Lung (tissue), 12 donors: ENCODE measurements around the gene TEX29. TPM values are rescaled to one million over a fixed set of nuclear protein-coding genes. Genes with fewer than 3 reads are reported as not detected.

Experiments used
- ATAC-seq: fragments of 200-7000 bp; cut with Tn5 transposase; one replicate; pipeline ENCODE4 v1.9.1; 2020; ENCODE audit warnings: moderate number of reproducible peaks; ENCODE audit not compliant: insufficient read depth, low FRiP score
- DNase-seq, 3 donors: peaks; one replicate each; pipeline ENCODE4 v3.0.0-alpha.2; 2013 to 2017
- H3K27ac ChIP-seq, 2 donors: one replicate each; pipeline ENCODE4 v1.5.1; 2013; ENCODE audit warnings: mild to moderate bottlenecking in 2 of 2, moderate library complexity in 2 of 2, control low read depth in 1 of 2, inconsistent platforms in 1 of 2, low read depth in 1 of 2, low read length in 1 of 2
- H3K27me3 ChIP-seq, 3 donors: one replicate each; pipeline ENCODE4 v1.5.1; 2013; ENCODE audit warnings: low read length in 2 of 3; ENCODE audit not compliant: control insufficient read depth in 3 of 3, insufficient read depth in 3 of 3
- H3K36me3 ChIP-seq, 4 donors: one replicate each; pipeline ENCODE4 v1.5.1; 2013; ENCODE audit warnings: low read length in 4 of 4, mild to moderate bottlenecking in 1 of 4, moderate library complexity in 1 of 4; ENCODE audit not compliant: control insufficient read depth in 4 of 4, insufficient read depth in 4 of 4
- H3K4me1 ChIP-seq, 5 donors: one replicate each; pipeline ENCODE4 v1.5.1; 2013; ENCODE audit warnings: low read length in 5 of 5, mild to moderate bottlenecking in 2 of 5, moderate library complexity in 1 of 5; ENCODE audit not compliant: control insufficient read depth in 5 of 5, insufficient read depth in 5 of 5
- H3K4me3 ChIP-seq: one replicate; pipeline ENCODE4 v1.5.1; 2013; ENCODE audit warnings: mild to moderate bottlenecking, control low read depth, moderate library complexity
- H3K9ac ChIP-seq, 2 donors: one replicate each; pipeline ENCODE4 v1.5.1; 2013; ENCODE audit warnings: low read length in 2 of 2, control low read depth in 1 of 2; ENCODE audit not compliant: insufficient read depth in 1 of 2
- H3K9me3 ChIP-seq, 4 donors: one replicate each; pipeline ENCODE4 v1.5.1; 2013; ENCODE audit warnings: low read length in 3 of 4, mild to moderate bottlenecking in 1 of 4, moderate library complexity in 1 of 4; ENCODE audit not compliant: control insufficient read depth in 4 of 4, insufficient read depth in 3 of 4
- WGBS, 2 donors: extraction: QIAGEN DNeasy Blood & Tissue Kit; methylation state at CpG; one replicate each; pipeline ENCODE4 v1.1.7; 2013; 5-methylcytosine and 5-hydroxymethylcytosine counted together
- polyA plus RNA-seq, 2 donors: library from polyadenylated mRNA; stranded (reverse); fragments of 200-250 nt; gene quantifications; one replicate each; pipeline ENCODE4 v1.2.1, GENCODE V29; 2013
- total RNA-seq, 2 donors: library from RNA; depleted of rRNA in 1 of 2; stranded (reverse); fragments of >200 nt in 1 of 2; gene quantifications; one replicate each; pipeline ENCODE4 v1.2.1, GENCODE V29; 2014 to 2021
- TF ChIP-seq, protein P1 (sequence below): IDR thresholded peaks from 2 replicates; pipeline ENCODE4 v1.5.1; 2012; ENCODE audit warnings: mild to moderate bottlenecking; ENCODE audit errors: control extremely low read depth, extremely low read depth
- donor health status: control.
- donor health status: control.
- donor health status: Bipolar disorder and iron deficiency.
- donor health status: healthy.
- donor health status: DM: yes; HTN: yes; CAD: no.

The TEX29 gene
- total and polyA plus RNA-seq, 4 donors, result 0.19 to 0.79 (median 0.25) TPM; not detected in 1

DNA sequence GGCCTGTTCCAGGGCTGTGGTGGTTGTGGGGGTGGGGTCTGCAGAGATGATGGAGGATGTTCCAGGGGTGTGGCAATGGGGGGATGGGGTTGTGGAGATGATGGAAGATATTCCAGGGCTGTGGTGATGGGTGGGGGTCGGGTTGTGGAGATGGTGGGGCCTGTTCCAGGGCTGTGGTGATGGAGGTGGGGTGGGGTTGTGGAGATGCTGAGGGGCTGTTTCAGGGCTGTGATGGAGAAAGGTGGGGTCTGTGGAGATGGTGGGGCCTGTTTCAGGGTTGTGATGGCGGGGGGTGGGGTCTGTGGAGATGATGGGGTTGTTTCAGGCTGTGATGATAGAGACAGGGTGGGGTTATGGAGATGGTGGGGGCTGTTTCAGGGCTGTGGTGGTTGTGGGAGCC lies 62.0 kb downstream of the TEX29 start:
- Histone ChIP-seq H3K4me1 (no peaks in the 10 kb centered on the region), H3K9me3 (peaks cover 0 to 9% (median 0%) of the 10 kb centered on the region in 4 donors), H3K27ac (no peak overlapping the region), H3K27me3 (peaks cover 0 to 4% (median 0%) of the 10 kb centered on the region in 3 donors), H3K9ac (no peak overlapping the region), H3K36me3 (no peaks in the 10 kb centered on the region), H3K4me3 (no peak overlapping the region)
- ATAC-seq, result no peak
- WGBS, 2 donors, result 34 to 45% methylated on average over 2 of the region's 2 CpGs
- TF ChIP-seq, protein P1, sequence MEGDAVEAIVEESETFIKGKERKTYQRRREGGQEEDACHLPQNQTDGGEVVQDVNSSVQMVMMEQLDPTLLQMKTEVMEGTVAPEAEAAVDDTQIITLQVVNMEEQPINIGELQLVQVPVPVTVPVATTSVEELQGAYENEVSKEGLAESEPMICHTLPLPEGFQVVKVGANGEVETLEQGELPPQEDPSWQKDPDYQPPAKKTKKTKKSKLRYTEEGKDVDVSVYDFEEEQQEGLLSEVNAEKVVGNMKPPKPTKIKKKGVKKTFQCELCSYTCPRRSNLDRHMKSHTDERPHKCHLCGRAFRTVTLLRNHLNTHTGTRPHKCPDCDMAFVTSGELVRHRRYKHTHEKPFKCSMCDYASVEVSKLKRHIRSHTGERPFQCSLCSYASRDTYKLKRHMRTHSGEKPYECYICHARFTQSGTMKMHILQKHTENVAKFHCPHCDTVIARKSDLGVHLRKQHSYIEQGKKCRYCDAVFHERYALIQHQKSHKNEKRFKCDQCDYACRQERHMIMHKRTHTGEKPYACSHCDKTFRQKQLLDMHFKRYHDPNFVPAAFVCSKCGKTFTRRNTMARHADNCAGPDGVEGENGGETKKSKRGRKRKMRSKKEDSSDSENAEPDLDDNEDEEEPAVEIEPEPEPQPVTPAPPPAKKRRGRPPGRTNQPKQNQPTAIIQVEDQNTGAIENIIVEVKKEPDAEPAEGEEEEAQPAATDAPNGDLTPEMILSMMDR, result no peak
- DNase-seq, result no peak

DNA sequence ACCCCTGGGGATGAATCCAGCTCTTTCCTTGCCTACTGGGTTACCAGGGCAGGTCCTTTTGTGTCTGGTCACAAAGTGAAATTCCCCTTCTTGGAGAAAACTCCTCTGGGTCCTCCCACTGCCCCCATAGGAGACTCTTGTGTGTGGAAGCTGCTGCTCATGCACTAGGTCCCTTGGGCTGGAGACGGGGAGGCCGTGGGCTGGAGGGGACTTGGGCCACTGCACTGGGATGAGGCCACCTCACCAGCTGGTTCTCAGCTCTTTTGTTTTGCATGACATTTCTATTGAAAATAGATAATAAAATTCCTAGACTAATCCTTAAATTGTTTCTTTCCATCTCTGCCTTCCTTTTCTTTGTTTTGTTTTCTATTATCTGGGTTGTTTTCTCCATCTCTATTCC lies 62.4 kb downstream of the TEX29 start:
- ATAC-seq, result no peak
- H3K27me3 ChIP-seq, result peaks cover 0 to 4% (median 0%) of the 10 kb centered on the region in 3 donors
- peaks cover 0 to 9% (median 0%) of the 10 kb centered on the region in 4 donors for H3K9me3 ChIP-seq
- no peak overlapping the region for H3K9ac ChIP-seq
- 44% methylated on average over 2 of the region's 2 CpGs for WGBS, 2 donors
- no peak overlapping the region for H3K27ac ChIP-seq
- DNase-seq, result no peak
- H3K36me3 ChIP-seq, result no peaks in the 10 kb centered on the region
- no peak overlapping the region for H3K4me3 ChIP-seq
- TF ChIP-seq, protein P1, result no peak
- H3K4me1 ChIP-seq, result no peaks in the 10 kb centered on the region

DNA sequence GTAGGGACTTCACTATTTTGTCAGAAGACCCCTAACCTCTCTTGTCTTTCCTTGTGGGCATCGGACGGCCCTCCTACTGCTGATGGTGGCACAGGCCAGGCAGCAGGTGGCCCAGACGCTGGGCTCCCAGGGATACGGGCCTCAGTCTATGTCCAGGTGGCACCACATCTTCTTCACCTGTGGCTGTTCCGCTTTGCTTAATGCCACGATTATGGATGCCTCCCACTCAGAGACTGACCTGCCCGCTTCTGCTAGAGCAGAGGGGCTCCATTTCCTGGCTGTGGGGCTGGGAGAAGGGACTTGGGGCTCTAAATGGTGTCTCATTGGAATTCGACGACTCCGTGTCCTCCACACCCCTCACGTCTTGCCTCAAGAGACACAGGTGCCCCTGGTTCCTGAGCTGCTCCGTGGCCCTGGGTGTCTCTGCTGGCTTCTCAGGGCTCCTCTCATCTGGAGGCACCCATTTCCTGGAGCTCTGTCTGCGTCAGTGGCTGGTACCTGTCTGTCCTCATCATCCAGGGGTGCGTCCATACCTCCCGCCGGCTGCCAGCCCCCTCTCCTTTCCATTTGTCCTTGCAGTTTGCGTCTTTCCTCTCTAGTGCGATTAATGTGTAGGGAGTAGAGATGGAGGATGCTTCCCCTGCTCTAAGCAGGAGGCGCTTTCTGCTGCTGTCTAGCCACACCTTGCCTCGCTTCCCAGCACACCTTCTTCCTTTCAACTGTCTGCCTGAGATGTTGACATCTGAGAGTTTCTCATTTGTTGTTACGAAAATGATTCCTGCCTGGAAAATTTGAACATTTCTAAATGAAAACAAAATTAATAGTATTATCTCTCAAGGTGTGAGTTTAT lies 63.4 kb downstream of the TEX29 start:
- no peak overlapping the region for H3K9ac ChIP-seq
- H3K27me3 ChIP-seq, result peaks cover 0 to 4% (median 0%) of the 10 kb centered on the region in 3 donors
- 72 to 75% methylated on average over 21 of the region's 21 CpGs for WGBS, 2 donors
- peaks cover 0 to 9% (median 0%) of the 10 kb centered on the region in 4 donors for H3K9me3 ChIP-seq
- no peak for DNase-seq
- H3K4me3 ChIP-seq, result no peak overlapping the region
- no peak for ATAC-seq
- no peak overlapping the region for H3K27ac ChIP-seq
- H3K36me3 ChIP-seq, result no peaks in the 10 kb centered on the region
- H3K4me1 ChIP-seq, result no peaks in the 10 kb centered on the region
- TF ChIP-seq, protein P1, result no peak
